AG20443 (cell line): ENCODE data around the gene BTBD7.

Experiments used
- DNase-seq: peaks from one replicate; pipeline ENCODE4 v3.0.0; 2012; ENCODE audit warnings: low spot score, mixed read lengths

The BTBD7 gene

DNA sequence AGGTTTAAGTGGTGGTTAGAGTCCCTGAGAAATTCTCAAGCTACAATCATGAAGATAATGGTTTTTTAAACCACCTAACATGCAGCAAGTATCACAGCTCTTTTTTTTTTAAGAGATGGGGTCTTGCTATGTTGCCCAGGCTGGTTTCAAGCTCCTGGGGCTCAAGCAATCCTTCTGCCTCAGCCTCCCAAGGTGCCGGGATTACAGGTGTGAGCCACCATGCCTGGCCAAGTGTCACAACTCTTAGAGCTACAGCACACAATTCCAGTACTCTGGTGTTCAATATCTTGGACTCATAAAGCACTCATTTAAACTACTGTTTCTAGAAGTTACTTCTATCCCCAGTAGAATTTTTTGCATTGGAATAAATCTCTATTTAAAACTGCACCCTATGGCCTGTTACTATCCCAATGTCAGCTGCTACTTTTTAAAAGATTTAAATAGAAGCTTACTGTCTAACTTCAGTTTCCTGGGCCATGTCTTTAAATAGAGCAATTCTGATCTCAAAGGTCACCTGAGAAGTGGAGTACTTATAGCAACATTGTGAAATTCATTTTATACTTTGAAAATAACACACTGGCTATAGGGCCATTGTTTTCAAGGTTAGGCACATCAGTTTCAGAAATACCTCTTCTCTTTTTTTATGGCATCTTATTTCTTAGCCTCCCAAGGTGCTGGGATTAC, 137.4 kb downstream of the BTBD7 start:
- no peak for DNase-seq
